GM12864 (cell line): ENCODE measurements around the gene TNFRSF1B.

Source experiments
- DNase-seq: peaks from one replicate; pipeline ENCODE4 v3.0.0-alpha.2; 2011; ENCODE audit warnings: low read depth
- H3K4me3 ChIP-seq: 2 replicates; pipeline ENCODE4 v1.5.1; 2011; ENCODE audit warnings: mild to moderate bottlenecking, low read depth, low read length, control low read depth
- CTCF ChIP-seq: IDR thresholded peaks from 2 replicates; pipeline ENCODE4 v1.5.1; 2011; ENCODE audit warnings: low read depth, mild to moderate bottlenecking, moderate library complexity, low read length, control low read depth, inconsistent platforms; ENCODE audit errors: missing control alignments

Gene TNFRSF1B

GRCh38 chr1:12258272-12258671, 91.5 kb downstream of the TNFRSF1B start:
- H3K4me3 ChIP-seq = no peak overlapping the region
- TF ChIP-seq CTCF = no peak
- DNase-seq = no peak
